A673 (cell line): ENCODE measurements around the gene KLF4. TPM values are rescaled to one million over a fixed set of nuclear protein-coding genes. Genes with fewer than 3 reads are reported as not detected.

Experiments used
- BruUV-seq: library from RNA; stranded (reverse); fragments of 400-500 nt; replicated peaks from 2 replicates; lab custom pipeline; 2021; lab: Mats Ljungman, UMichigan
- CTCF ChIA-PET: fragments of 300-600 bp; sonication (Branson Sonifier 250); formaldehyde crosslinking; loops from one replicate; lab custom pipeline; 2022; ENCODE audit warnings: antibody characterized with exemption; lab: Charles Lee
- POLR2A ChIA-PET: fragments of 300-600 bp; sonication (Branson Sonifier 250); formaldehyde crosslinking; loops from one replicate; lab custom pipeline; 2022; ENCODE audit warnings: antibody characterized with exemption; ENCODE audit not compliant: low non-redundant PET; lab: Charles Lee
- DNase-seq: peaks from one replicate; pipeline ENCODE4 v3.0.0-alpha.2; 2015; ENCODE audit warnings: low spot score
- H3K27ac ChIP-seq: fragments of 200-600 bp; sonication (generic); 2 replicates; pipeline ENCODE4 v1.5.1; 2016; ENCODE audit warnings: mixed run types, low read depth, mild to moderate bottlenecking, mixed read lengths, antibody characterized with exemption, low read length; ENCODE audit not compliant: poor library complexity, severe bottlenecking
- H3K27me3 ChIP-seq: fragments of 200-600 bp; sonication (generic); replicated peaks from 2 replicates; pipeline ENCODE4 v1.6.1; 2017; ENCODE audit warnings: mixed run types, low read depth, mild to moderate bottlenecking, mixed read lengths, antibody characterized with exemption, low read length; ENCODE audit not compliant: insufficient read depth, poor library complexity
- H3K36me3 ChIP-seq: fragments of 200-600 bp; sonication (generic); 2 replicates; pipeline ENCODE4 v1.6.1; 2016; ENCODE audit warnings: mixed run types, mild to moderate bottlenecking, mixed read lengths, antibody characterized with exemption, low read length; ENCODE audit not compliant: insufficient read depth, poor library complexity, severe bottlenecking
- H3K4me1 ChIP-seq: fragments of 200-600 bp; sonication (generic); 2 replicates; pipeline ENCODE4 v1.6.1; 2017; ENCODE audit warnings: mixed run types, mild to moderate bottlenecking, mixed read lengths, antibody characterized with exemption, low read length; ENCODE audit not compliant: insufficient read depth, poor library complexity, severe bottlenecking
- H3K4me3 ChIP-seq: fragments of 200-600 bp; sonication (generic); 2 replicates; pipeline ENCODE4 v1.5.1; 2016; ENCODE audit warnings: low read depth, mixed run types, mild to moderate bottlenecking, mixed read lengths, low read length; ENCODE audit not compliant: poor library complexity, severe bottlenecking
- H3K9me3 ChIP-seq: fragments of 200-600 bp; sonication (generic); 2 replicates; pipeline ENCODE4 v1.6.1; 2016; ENCODE audit warnings: mixed run types, low read depth, mild to moderate bottlenecking, mixed read lengths, antibody characterized with exemption, low read length; ENCODE audit not compliant: poor library complexity, severe bottlenecking
- CTCF ChIP-seq: fragments of 300-800, 200-600 bp; sonication (generic); conservative IDR thresholded peaks from 2 replicates; pipeline ENCODE4 v1.5.1; 2017; ENCODE audit warnings: low read depth, mild to moderate bottlenecking, antibody characterized with exemption, low read length, moderate library complexity, mixed read lengths
- EZH2 ChIP-seq: fragments of 200-600 bp; sonication (generic); IDR thresholded peaks from 2 replicates; pipeline ENCODE4 v1.6.1; 2017; ENCODE audit warnings: borderline replicate concordance, low read depth, mild to moderate bottlenecking, mixed read lengths, antibody characterized with exemption, low read length; ENCODE audit not compliant: poor library complexity, severe bottlenecking
- intact Hi-C: fragments of 100-400 bp; cut with micrococcal nuclease; formaldehyde crosslinking; loops from one replicate; pipeline ENCODE4 v1.10.0; 2022; ENCODE audit not compliant: unreplicated experiment
- total RNA-seq: library from RNA; stranded (reverse); gene quantifications from 2 replicates; pipeline ENCODE4 v1.2.3, GENCODE V29; 2021

KLF4 gene
- total RNA-seq, 1 experiment from 2014 or later: 0.49 TPM

DNA sequence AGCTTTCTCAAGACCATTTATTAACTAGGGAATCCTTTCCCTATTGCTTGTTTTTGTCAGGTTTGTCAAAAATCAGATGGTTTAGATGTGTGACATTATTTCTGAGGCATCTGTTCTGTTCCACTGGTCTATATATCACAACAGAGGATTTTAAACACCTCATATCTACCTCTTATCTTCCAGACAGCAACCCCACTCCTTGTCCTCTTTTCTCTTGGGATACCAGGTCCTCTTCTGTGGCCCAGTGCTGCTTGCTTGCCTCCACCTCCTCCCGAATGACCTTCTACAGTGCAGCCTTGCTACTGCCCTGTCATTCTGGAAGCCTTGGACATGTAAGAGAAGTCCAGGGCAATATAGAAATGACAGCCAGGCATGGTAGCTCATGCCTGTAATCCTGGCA lies 30.6 kb upstream of the KLF4 start:
- intact Hi-C loops: no loop called here
- Histone ChIP-seq H3K9me3 (no peaks in the 10 kb centered on the region), H3K4me3 (no peak overlapping the region), H3K27me3 (no peaks in the 10 kb centered on the region), H3K4me1 (no peaks in the 10 kb centered on the region), H3K27ac (no peak overlapping the region), H3K36me3 (no peaks in the 10 kb centered on the region)
- no TSS peak for BruUV-seq
- TF ChIP-seq EZH2 (no peak), CTCF (no peak)
- ChIA-PET CTCF (no interaction called here), POLR2A (no interaction called here)
- DNase-seq: no peak

DNA sequence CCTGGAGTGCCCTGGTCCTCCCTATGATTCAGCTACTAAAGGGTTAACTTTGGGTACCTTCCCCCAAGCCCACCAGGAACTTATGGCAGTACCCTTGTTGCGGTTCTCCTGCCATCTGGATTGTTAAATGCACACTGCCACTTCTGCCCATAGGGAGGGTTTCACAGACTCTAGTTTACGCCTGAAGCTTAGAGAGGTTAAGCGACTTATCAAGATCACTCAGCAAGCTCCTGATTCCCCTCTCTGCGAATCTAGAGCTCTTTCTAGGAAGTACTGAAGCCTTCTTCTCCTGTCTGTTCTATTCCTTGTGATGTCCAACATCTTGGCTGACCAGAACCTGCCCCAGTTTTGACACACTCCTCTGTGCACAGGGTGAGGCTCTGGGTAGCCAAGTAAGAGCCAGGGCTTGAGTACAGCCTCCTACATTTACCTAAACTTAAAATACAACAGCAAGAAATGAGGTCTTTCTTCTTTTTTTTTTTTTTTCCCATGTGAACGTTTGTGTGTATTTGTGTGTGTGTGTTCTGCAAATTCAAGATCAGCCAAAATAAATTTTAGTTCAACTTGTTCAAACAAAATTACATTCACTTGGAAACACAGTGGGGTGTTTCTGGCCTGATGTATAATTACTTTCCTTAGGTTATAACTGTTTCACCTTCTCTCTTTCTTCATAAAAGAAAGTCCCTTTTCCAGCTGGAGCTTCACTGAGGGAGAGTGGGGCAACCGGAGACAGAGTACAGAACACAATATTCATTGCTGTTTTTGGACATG lies 28.7 kb upstream of the KLF4 start:
- POLR2A ChIA-PET: no interaction called here

GRCh38 chr9:107513464-107514100 lies 24.0 kb upstream of the KLF4 start:
- CTCF ChIA-PET: no interaction called here
- no TSS peak for BruUV-seq
- no peaks in the 10 kb centered on the region for H3K27me3 ChIP-seq
- intact Hi-C loops: no loop called here
- H3K4me3 ChIP-seq: no peak overlapping the region
- TF ChIP-seq EZH2 (no peak), CTCF (no peak)
- H3K27ac ChIP-seq: no peak overlapping the region
- H3K4me1 ChIP-seq: no peaks in the 10 kb centered on the region
- H3K9me3 ChIP-seq: no peaks in the 10 kb centered on the region
- POLR2A ChIA-PET: no interaction called here
- H3K36me3 ChIP-seq: no peaks in the 10 kb centered on the region
- DNase-seq: no peak

More for the DNA sequence above, 28.7 kb upstream of the KLF4 start:
- TF ChIP-seq CTCF: no peak
- no peak for TF ChIP-seq EZH2
- intact Hi-C loops: no loop called here
- BruUV-seq: no TSS peak
- H3K9me3 ChIP-seq: no peaks in the 10 kb centered on the region
- H3K4me3 ChIP-seq: no peak overlapping the region
- no peaks in the 10 kb centered on the region for H3K4me1 ChIP-seq
- H3K27me3 ChIP-seq: no peaks in the 10 kb centered on the region
- H3K27ac ChIP-seq: no peak overlapping the region
- CTCF ChIA-PET: no interaction called here
- H3K36me3 ChIP-seq: no peaks in the 10 kb centered on the region
- DNase-seq: no peak
